Stomach (tissue), 9 donors: Measurements from ENCODE around the gene DNASE2. TPM values are rescaled to one million over a fixed set of nuclear protein-coding genes. Genes with fewer than 3 reads are reported as not detected.
A peak's percentile ranks its signal among the peaks of the same experiment; 100 is the strongest.

Experiments used
- DNase-seq, 2 donors: peaks; one replicate each; pipeline versions ENCODE4 v3.0.0 to v3.0.0-alpha.2; 2013 to 2019
- H3K27ac ChIP-seq, 5 donors: fragments of 200-600 bp in 4 of 5; sonication (generic) in 4 of 5; one replicate each; pipeline ENCODE4 v1.5.1; 2013 to 2019; ENCODE audit warnings: mild to moderate bottlenecking in 1 of 5, moderate library complexity in 1 of 5
- H3K27me3 ChIP-seq, 3 donors: fragments of 200-600 bp; sonication (generic); one replicate each; pipeline ENCODE4 v1.5.1; 2017 to 2019; ENCODE audit warnings: mixed run types in 1 of 3
- H3K36me3 ChIP-seq, 4 donors: fragments of 200-600 bp; sonication (generic); 1 replicate in 3 of 4; 2 replicates in 1 of 4; pipeline ENCODE4 v1.5.1; 2016 to 2019
- H3K4me1 ChIP-seq, 4 donors: fragments of 200-600 bp; sonication (generic); one replicate each; pipeline ENCODE4 v1.5.1; 2016 to 2019
- H3K4me3 ChIP-seq, 4 donors: fragments of 200-600 bp; sonication (generic) in 3 of 4; one replicate each; pipeline ENCODE4 v1.5.1; 2016 to 2019; ENCODE audit warnings: mild to moderate bottlenecking in 1 of 4
- H3K9me3 ChIP-seq, 4 donors: fragments of 200-600 bp; sonication (generic); one replicate each; pipeline ENCODE4 v1.5.1; 2016 to 2019
- EP300 ChIP-seq: sonication (generic); formaldehyde crosslinking; IDR thresholded peaks from one replicate; pipeline ENCODE4 v1.6.1; 2017; ENCODE audit warnings: antibody characterized with exemption
- POLR2A ChIP-seq, 4 donors: fragments of 450-650 bp; IDR thresholded peaks; one replicate each; pipeline ENCODE4 v1.6.1; 2016; ENCODE audit warnings: antibody characterized with exemption in 4 of 4, control low read depth in 2 of 4, mild to moderate bottlenecking in 1 of 4, moderate library complexity in 1 of 4
- POLR2AphosphoS5 ChIP-seq, 3 donors: sonication (generic); formaldehyde crosslinking; IDR thresholded peaks; one replicate each; pipeline ENCODE4 v1.6.1; 2016; ENCODE audit warnings: antibody characterized with exemption in 3 of 3
- WGBS, 5 donors: extraction: QIAGEN DNeasy Blood & Tissue Kit in 3 of 5; methylation state at CpG; one replicate each; pipeline versions ENCODE4 v1.1.5 to v1.1.7; 2013 to 2018; 5-methylcytosine and 5-hydroxymethylcytosine counted together
- intact Hi-C: fragments of 100-400 bp; cut with DNase I; formaldehyde crosslinking; loops from one replicate; pipeline ENCODE4 v1.15.1; 2023; ENCODE audit warnings: low total_unique reads
- polyA plus RNA-seq, 3 donors: library from polyadenylated mRNA; stranded (reverse); fragments of 200-250 nt; gene quantifications; one replicate each; pipeline ENCODE4 v1.2.3, GENCODE V29; 2013
- total RNA-seq, 5 donors: library from RNA; depleted of rRNA; stranded (reverse); fragments of >200 nt; gene quantifications; one replicate each; pipeline versions ENCODE4 v1.1.0 to v1.2.3, GENCODE V29; 2014 to 2016
- TF ChIP-seq, protein P1 (sequence below), 7 experiments: fragments of 450-650 bp in 4 of 7; fragments of 200-600 bp in 3 of 7; sonication (generic) in 3 of 7; IDR thresholded peaks; one replicate each; pipeline ENCODE4 v1.5.1; 2016 to 2019; ENCODE audit warnings: antibody characterized with exemption in 7 of 7, control low read depth in 2 of 7, mild to moderate bottlenecking in 1 of 7
- donor health status: healthy with polysubstance abuse.
- donor health status: Bipolar disorder and iron deficiency.
- donor health status: healthy.

DNASE2 gene
- total and polyA plus RNA-seq, 8 donors = 9.0 to 53.1 (median 25.6) TPM

DNA sequence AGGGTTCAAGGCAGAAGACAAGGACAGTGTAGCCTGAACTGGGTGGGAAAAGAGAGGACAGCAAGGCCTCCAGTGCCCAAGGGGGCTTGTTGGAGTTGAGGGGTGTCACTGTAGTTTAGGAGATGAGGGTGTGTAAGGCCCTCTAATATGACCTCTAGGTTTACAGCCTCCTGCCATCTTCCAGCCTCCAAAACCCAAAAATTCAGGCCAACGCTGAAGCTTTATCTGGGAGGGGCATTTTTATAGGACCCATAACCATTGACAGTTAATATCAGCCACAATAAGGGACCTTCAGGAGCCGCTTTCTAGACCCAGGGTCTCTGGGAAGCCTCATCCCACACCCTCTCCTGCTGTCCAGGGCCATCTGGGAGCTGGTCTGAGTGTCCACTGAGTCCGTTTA lies 3.0 kb upstream of the DNASE2 start:
- no peak for DNase-seq
- 89 to 97% (median 94%) methylated on average over 3 of the region's 3 CpGs for WGBS, 5 donors
- no peak overlapping the region for H3K27ac ChIP-seq
- TF ChIP-seq, protein P1, sequence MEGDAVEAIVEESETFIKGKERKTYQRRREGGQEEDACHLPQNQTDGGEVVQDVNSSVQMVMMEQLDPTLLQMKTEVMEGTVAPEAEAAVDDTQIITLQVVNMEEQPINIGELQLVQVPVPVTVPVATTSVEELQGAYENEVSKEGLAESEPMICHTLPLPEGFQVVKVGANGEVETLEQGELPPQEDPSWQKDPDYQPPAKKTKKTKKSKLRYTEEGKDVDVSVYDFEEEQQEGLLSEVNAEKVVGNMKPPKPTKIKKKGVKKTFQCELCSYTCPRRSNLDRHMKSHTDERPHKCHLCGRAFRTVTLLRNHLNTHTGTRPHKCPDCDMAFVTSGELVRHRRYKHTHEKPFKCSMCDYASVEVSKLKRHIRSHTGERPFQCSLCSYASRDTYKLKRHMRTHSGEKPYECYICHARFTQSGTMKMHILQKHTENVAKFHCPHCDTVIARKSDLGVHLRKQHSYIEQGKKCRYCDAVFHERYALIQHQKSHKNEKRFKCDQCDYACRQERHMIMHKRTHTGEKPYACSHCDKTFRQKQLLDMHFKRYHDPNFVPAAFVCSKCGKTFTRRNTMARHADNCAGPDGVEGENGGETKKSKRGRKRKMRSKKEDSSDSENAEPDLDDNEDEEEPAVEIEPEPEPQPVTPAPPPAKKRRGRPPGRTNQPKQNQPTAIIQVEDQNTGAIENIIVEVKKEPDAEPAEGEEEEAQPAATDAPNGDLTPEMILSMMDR (IDR thresholded peaks at IDR 0.05) = no peak
- H3K36me3 ChIP-seq = no peaks in the 10 kb centered on the region
- intact Hi-C loops = loop anchor here (10.0 kb wide), 1 partner anchor 51 kb away; the partner anchor contains the start of genes CALR and FARSA
- no peak overlapping the region for H3K4me3 ChIP-seq
- peaks cover 0 to 16% (median 12%) of the 10 kb centered on the region in 4 donors for H3K9me3 ChIP-seq
- H3K27me3 ChIP-seq = peaks cover 0 to 26% (median 12%) of the 10 kb centered on the region in 3 donors
- H3K4me1 ChIP-seq = peaks cover 22 to 50% (median 42%) of the 10 kb centered on the region in 4 donors

DNA sequence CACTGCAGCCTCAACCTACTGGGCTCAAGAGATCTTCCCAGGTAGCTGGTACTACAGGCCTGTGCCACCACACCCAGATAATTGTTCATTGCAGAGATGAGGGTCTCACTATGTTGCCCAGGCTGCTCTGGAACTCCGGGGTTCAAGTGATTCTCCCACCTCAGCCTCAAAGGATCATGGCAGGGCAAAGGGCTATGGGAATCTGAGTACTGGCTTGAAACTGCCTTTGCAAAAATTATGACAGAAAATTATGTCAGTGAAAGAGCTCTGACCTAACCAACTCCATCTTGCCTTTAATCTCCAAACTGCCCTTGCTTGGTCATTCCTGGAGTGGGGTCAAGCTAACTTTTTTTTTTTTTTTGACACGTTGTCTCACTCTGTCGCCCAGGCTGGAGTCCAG lies 1.3 kb upstream of the DNASE2 start:
- DNase-seq = no peak
- intact Hi-C loops = loop anchor here (10.0 kb wide), 1 partner anchor 52 kb away; the partner anchor contains the start of genes CALR and FARSA
- peaks cover 0 to 26% (median 12%) of the 10 kb centered on the region in 3 donors for H3K27me3 ChIP-seq
- TF ChIP-seq POLR2AphosphoS5 (IDR thresholded peaks at IDR 0.05) = no peak
- no peak for TF ChIP-seq POLR2A (IDR thresholded peaks at IDR 0.05)
- no peak for TF ChIP-seq EP300
- TF ChIP-seq, protein P1 (IDR thresholded peaks at IDR 0.05) = no peak
- H3K4me3 ChIP-seq = no peak overlapping the region
- peaks cover 22 to 50% (median 42%) of the 10 kb centered on the region in 4 donors for H3K4me1 ChIP-seq
- H3K9me3 ChIP-seq = peaks cover 0 to 16% (median 12%) of the 10 kb centered on the region in 4 donors
- peaks cover 7 to 12% (median 12%) of the 10 kb centered on the region in 4 donors for H3K36me3 ChIP-seq
- peak overlapping the region in 2 of 5 donors; percentile 34 to 92 for H3K27ac ChIP-seq
- WGBS, 5 donors = 78 to 94% (median 87%) methylated on average over 3 of the region's 3 CpGs

DNA sequence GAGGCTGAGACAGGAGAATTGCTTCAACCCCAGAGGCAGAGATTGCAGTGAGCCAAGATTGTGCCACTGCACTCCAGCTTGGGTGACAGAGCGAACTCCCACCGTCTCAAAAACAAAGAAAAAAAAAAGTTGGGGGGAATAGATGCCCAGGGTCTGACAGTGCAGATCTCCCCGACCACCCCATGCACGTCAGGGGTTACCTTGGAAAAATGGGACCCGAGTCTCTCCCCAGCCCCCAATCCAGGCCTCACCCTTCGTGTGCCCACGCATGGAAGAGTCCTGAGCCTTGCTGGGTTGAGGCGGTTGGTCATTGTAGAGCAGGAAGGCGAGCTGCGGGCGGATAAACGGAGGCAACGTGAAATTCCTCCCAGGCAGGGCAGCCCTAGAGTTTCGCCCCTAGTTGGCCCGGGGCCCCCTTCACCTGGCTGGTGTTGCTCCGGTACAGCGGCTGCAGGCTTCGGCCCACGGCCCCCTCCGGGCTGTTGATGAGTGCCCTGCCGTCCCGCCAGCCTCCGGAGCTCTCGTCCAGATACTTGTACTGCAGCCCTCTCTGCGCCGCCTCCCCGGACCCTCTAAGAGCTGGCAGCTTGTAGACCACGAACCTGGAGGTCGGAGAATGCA lies 588 bp downstream of the DNASE2 start:
- TF ChIP-seq POLR2A (IDR thresholded peaks at IDR 0.05) (no peak), POLR2AphosphoS5 (IDR thresholded peaks at IDR 0.05) (no peak), EP300 (no peak)
- TF ChIP-seq, protein P1 (IDR thresholded peaks at IDR 0.05) = no peak
- H3K9me3 ChIP-seq = peaks cover 0 to 16% (median 12%) of the 10 kb centered on the region in 4 donors
- H3K27me3 ChIP-seq = peaks cover 0 to 17% (median 6%) of the 10 kb centered on the region in 3 donors
- WGBS, 5 donors = 12 to 20% (median 14%) methylated on average over 12 to 29 of the region's 29 CpGs
- H3K4me1 ChIP-seq = peaks cover 18 to 43% (median 36%) of the 10 kb centered on the region in 4 donors
- H3K4me3 ChIP-seq = peak overlapping the region; percentile 69 to 83 (median 80)
- intact Hi-C loops = loop anchor here (10.0 kb wide), 1 partner anchor 54 kb away; the partner anchor contains the start of genes CALR and FARSA
- H3K36me3 ChIP-seq = peaks cover 25 to 32% (median 31%) of the 10 kb centered on the region in 4 donors
- DNase-seq = peak; percentile 40 to 58
- peak overlapping the region; percentile 78 to 93 (median 91) for H3K27ac ChIP-seq

DNA sequence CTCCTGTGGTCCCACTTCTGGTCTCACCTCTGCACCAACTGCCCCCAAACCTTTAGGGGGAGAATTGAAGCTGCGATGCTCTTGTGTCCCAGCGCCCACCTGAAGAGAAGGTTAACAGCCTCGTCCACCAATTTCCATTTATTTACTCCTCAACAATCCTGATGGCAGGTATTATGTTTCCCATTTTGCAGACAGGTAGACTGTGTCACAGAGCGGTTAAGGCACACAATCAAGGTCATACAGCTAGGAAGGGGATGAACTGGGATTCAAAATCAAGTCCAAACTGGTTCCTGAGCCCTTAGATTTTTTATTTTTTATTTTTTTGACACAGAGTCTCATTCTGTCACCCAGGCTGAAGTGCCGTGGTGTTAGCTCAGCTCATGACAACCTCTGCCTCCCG lies 6.2 kb downstream of the DNASE2 start:
- WGBS, 5 donors = 93 to 99% (median 96%) methylated on average over 6 of the region's 6 CpGs
- Histone ChIP-seq H3K27ac (no peak overlapping the region), H3K9me3 (no peaks in the 10 kb centered on the region), H3K36me3 (peaks cover 25 to 58% (median 53%) of the 10 kb centered on the region in 4 donors), H3K4me1 (peaks cover under 1 to 20% (median 10%) of the 10 kb centered on the region in 4 donors), H3K4me3 (no peak overlapping the region), H3K27me3 (no peaks in the 10 kb centered on the region)
- intact Hi-C loops = no loop called here
- DNase-seq = no peak
- no peak for TF ChIP-seq POLR2AphosphoS5 (IDR thresholded peaks at IDR 0.05)
